Thoracic aorta (tissue), 2 donors: ENCODE results near the gene STT3B. TPM values are rescaled to one million over a fixed set of nuclear protein-coding genes. Genes with fewer than 3 reads are reported as not detected.
"Not testable (repeated sequence)": the region's sequence is repeated elsewhere in the genome, so short reads cannot be mapped to it uniquely, and the experiment has no call there.

Source experiments
- ATAC-seq: fragments of 150-250 bp; one replicate; pipeline ENCODE4 v1.8.0; 2017; ENCODE audit warnings: low read depth; ENCODE audit not compliant: insufficient number of reproducible peaks, low FRiP score
- DNase-seq: peaks from one replicate; pipeline ENCODE4 v3.0.0-alpha.2; 2020; ENCODE audit warnings: low spot score
- H3K27ac ChIP-seq, 2 donors: fragments of 200-600 bp; sonication (generic); 1 replicate in 1 of 2; 2 replicates in 1 of 2; pipeline ENCODE4 v1.5.1; 2016; ENCODE audit warnings: mild to moderate bottlenecking in 2 of 2, moderate library complexity in 2 of 2
- H3K27me3 ChIP-seq: fragments of 200-600 bp; sonication (generic); replicated peaks from 2 replicates; pipeline ENCODE4 v1.6.0; 2016; ENCODE audit warnings: mild to moderate bottlenecking; ENCODE audit not compliant: insufficient read depth
- H3K36me3 ChIP-seq: fragments of 200-600 bp; sonication (generic); one replicate; pipeline ENCODE4 v1.5.1; 2016
- H3K4me1 ChIP-seq, 2 donors: fragments of 200-600 bp; sonication (generic); 1 replicate in 1 of 2; 2 replicates in 1 of 2; pipeline versions ENCODE4 v1.5.1 to v1.6.0; 2016; ENCODE audit warnings: low read depth in 2 of 2, mild to moderate bottlenecking in 1 of 2; ENCODE audit not compliant: control insufficient read depth in 1 of 2
- H3K4me3 ChIP-seq: fragments of 200-600 bp; sonication (generic); 2 replicates; pipeline ENCODE4 v1.5.1; 2016; ENCODE audit warnings: mild to moderate bottlenecking
- H3K9me3 ChIP-seq: fragments of 200-600 bp; sonication (generic); 2 replicates; pipeline ENCODE4 v1.5.1; 2016
- total RNA-seq, 2 donors: library from RNA; depleted of rRNA; stranded (reverse); fragments of >200 nt; gene quantifications; one replicate each; pipeline versions ENCODE4 v1.1.0 to v1.2.3, GENCODE V29; 2016
- TF ChIP-seq, protein P1 (sequence below): fragments of 200-600 bp; sonication (generic); IDR thresholded peaks from one replicate; pipeline ENCODE4 v1.5.1; 2019; ENCODE audit warnings: antibody characterized with exemption

The STT3B gene
- total RNA-seq, 2 donors from 2014 or later: 99.0 to 126 TPM

- Histone ChIP-seq H3K27me3 (no peaks in the 10 kb centered on the region), H3K4me1 (no peaks in the 10 kb centered on the region), H3K9me3 (no peaks in the 10 kb centered on the region), H3K4me3 (no peak overlapping the region), H3K27ac (no peak overlapping the region), H3K36me3 (no peaks in the 10 kb centered on the region)
- TF ChIP-seq, protein P1, sequence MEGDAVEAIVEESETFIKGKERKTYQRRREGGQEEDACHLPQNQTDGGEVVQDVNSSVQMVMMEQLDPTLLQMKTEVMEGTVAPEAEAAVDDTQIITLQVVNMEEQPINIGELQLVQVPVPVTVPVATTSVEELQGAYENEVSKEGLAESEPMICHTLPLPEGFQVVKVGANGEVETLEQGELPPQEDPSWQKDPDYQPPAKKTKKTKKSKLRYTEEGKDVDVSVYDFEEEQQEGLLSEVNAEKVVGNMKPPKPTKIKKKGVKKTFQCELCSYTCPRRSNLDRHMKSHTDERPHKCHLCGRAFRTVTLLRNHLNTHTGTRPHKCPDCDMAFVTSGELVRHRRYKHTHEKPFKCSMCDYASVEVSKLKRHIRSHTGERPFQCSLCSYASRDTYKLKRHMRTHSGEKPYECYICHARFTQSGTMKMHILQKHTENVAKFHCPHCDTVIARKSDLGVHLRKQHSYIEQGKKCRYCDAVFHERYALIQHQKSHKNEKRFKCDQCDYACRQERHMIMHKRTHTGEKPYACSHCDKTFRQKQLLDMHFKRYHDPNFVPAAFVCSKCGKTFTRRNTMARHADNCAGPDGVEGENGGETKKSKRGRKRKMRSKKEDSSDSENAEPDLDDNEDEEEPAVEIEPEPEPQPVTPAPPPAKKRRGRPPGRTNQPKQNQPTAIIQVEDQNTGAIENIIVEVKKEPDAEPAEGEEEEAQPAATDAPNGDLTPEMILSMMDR: no peak
- ATAC-seq: no peak
- no peak for DNase-seq
These were observed 33.4 kb upstream of the STT3B start for GRCh38 chr3:31499281-31499680.

DNA sequence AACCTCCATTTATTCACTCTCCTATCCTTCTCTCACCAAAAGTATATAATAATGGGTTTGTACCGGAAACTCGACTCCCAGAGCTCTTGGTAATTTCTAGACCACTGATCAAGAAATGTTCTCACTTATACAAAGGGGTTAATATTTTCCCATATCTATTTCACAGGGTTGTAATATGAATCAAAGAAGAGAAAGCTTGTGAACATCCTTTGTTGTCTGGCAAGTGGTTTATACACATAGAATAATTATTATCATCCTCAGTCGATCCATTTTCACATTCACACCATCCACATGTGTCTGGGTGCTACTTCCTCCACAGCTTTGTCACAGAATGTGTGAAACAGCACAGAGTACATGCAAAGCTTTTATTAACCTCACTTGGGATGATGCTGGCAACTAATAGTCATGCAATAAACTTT lies 29.9 kb upstream of the STT3B start:
- H3K36me3 ChIP-seq: no peaks in the 10 kb centered on the region
- H3K27me3 ChIP-seq: no peaks in the 10 kb centered on the region
- no peaks in the 10 kb centered on the region for H3K4me1 ChIP-seq
- no peaks in the 10 kb centered on the region for H3K9me3 ChIP-seq
- TF ChIP-seq, protein P1: no peak
- DNase-seq (no peak), ATAC-seq (no peak)
- no peak overlapping the region for H3K27ac ChIP-seq
- H3K4me3 ChIP-seq: no peak overlapping the region

GRCh38 chr3:31503456-31503855 lies 29.3 kb upstream of the STT3B start:
- Histone ChIP-seq H3K27me3 (no peaks in the 10 kb centered on the region), H3K27ac (no peak overlapping the region), H3K4me3 (no peak overlapping the region), H3K9me3 (no peaks in the 10 kb centered on the region), H3K36me3 (no peaks in the 10 kb centered on the region), H3K4me1 (no peaks in the 10 kb centered on the region)
- no peak for DNase-seq
- TF ChIP-seq, protein P1: no peak
- no peak for ATAC-seq

DNA sequence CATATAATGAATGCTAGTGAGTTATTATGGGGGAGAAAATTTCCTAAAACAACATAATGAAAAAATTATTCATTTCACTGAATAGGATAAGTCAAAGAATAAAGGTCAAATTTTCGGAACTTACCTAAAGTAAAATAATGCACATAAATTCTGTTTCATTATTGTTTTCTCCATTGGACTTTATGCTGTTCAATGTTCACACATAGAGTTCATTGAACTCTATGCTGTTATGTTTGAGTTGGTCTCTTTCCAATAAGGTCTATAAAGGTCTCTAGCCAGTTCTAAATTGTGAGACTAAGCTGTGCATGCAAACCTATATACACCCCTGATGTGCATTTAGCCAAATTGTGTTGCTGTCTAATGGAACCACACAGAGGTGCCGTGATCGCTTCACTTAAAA lies 28.5 kb upstream of the STT3B start:
- Histone ChIP-seq H3K27me3 (no peaks in the 10 kb centered on the region), H3K27ac (no peak overlapping the region), H3K4me1 (no peaks in the 10 kb centered on the region), H3K9me3 (no peaks in the 10 kb centered on the region), H3K36me3 (no peaks in the 10 kb centered on the region), H3K4me3 (no peak overlapping the region)
- TF ChIP-seq, protein P1: no peak
- ATAC-seq (no peak), DNase-seq (no peak)

DNA sequence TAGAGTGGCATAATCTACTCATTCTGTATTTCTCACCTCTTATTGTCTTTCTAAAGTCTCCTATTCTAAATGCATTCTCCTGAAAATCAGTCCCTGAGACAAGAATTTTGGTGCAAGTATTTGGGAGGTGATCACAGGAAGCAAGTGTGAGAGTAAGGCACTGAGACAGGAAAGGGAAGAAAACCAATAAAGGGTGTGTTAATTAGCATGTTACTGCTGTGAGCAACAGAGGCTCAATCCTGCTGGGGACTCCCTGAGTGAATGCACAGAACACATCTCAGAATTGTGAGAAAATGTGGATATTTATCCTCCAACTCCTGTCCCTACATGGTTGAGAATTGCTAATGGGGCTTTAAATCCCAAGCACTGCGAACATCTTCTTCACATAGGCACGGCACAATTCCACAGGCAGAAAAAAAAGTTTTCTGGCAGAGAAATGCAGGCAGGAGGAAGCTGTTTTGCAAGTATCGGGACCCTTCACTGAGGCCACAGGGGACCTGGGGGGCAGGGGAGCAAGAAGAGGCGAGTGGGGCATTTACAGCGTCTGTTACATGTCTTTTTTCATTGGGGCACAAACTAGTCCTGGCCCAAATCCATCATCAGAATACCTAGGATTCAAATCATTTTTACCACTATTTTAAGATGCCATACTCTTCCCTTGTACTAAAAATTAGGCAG lies 27.2 kb upstream of the STT3B start:
- ATAC-seq: no peak
- no peak overlapping the region for H3K27ac ChIP-seq
- no peaks in the 10 kb centered on the region for H3K9me3 ChIP-seq
- no peak for DNase-seq
- H3K4me3 ChIP-seq: no peak overlapping the region
- H3K36me3 ChIP-seq: no peaks in the 10 kb centered on the region
- H3K27me3 ChIP-seq: no peaks in the 10 kb centered on the region
- no peaks in the 10 kb centered on the region for H3K4me1 ChIP-seq
- TF ChIP-seq, protein P1: no peak

- not testable (repeated sequence) for H3K27ac ChIP-seq, ATAC-seq, H3K9me3 ChIP-seq, DNase-seq, H3K4me3 ChIP-seq, H3K27me3 ChIP-seq, H3K4me1 ChIP-seq, H3K36me3 ChIP-seq
These were observed 26.2 kb upstream of the STT3B start for GRCh38 chr3:31506515-31506914.
